Urinary bladder (tissue), 4 donors: ENCODE results near the gene MPHOSPH10. TPM values are rescaled to one million over a fixed set of nuclear protein-coding genes. Genes with fewer than 3 reads are reported as not detected.
"Not testable (repeated sequence)": the region's sequence is repeated elsewhere in the genome, so short reads cannot be mapped to it uniquely, and the experiment has no call there.

Source experiments
- DNase-seq: peaks from one replicate; pipeline ENCODE4 v3.0.0-alpha.2; 2015; ENCODE audit errors: extremely low spot score
- H3K27ac ChIP-seq: one replicate; pipeline ENCODE4 v1.5.1; 2013; ENCODE audit warnings: low read depth, mild to moderate bottlenecking, moderate library complexity
- H3K36me3 ChIP-seq: one replicate; pipeline ENCODE4 v1.6.1; 2013; ENCODE audit warnings: mild to moderate bottlenecking, moderate library complexity; ENCODE audit not compliant: insufficient read depth
- H3K4me1 ChIP-seq: one replicate; pipeline ENCODE4 v1.6.1; 2013; ENCODE audit warnings: mild to moderate bottlenecking, moderate library complexity; ENCODE audit not compliant: insufficient read depth
- H3K4me3 ChIP-seq: one replicate; pipeline ENCODE4 v1.5.1; 2013; ENCODE audit warnings: low read depth, low read length
- WGBS: extraction: QIAGEN DNeasy Blood & Tissue Kit; methylation state at CpG from one replicate; pipeline ENCODE4 v1.1.7; 2013; 5-methylcytosine and 5-hydroxymethylcytosine counted together
- polyA plus RNA-seq: library from polyadenylated mRNA; stranded (reverse); fragments of 200-250 nt; gene quantifications from one replicate; pipeline ENCODE4 v1.2.3, GENCODE V29; 2013
- total RNA-seq: library from RNA; depleted of rRNA; stranded (reverse); fragments of >200 nt; gene quantifications from one replicate; pipeline ENCODE4 v1.2.3, GENCODE V29; 2014
- donor health status: healthy with polysubstance abuse.
- donor health status: healthy.

Gene MPHOSPH10
- total and polyA plus RNA-seq, 2 donors = 21.3 to 24.3 TPM

- Histone ChIP-seq H3K4me3 (no peak overlapping the region), H3K36me3 (no peaks in the 10 kb centered on the region), H3K27ac (no peak overlapping the region), H3K4me1 (no peaks in the 10 kb centered on the region)
- WGBS = 87% methylated on average over 5 of the region's 5 CpGs
- no peak for DNase-seq
Observed at GRCh38 chr2:71103809-71104208, 26.6 kb upstream of the MPHOSPH10 start.

- not testable (repeated sequence) for H3K4me1 ChIP-seq, H3K27ac ChIP-seq, H3K36me3 ChIP-seq, DNase-seq, H3K4me3 ChIP-seq
- WGBS = 86% methylated on average over 6 of the region's 6 CpGs
Observed at GRCh38 chr2:71106463-71106862, 24.0 kb upstream of the MPHOSPH10 start.

DNA sequence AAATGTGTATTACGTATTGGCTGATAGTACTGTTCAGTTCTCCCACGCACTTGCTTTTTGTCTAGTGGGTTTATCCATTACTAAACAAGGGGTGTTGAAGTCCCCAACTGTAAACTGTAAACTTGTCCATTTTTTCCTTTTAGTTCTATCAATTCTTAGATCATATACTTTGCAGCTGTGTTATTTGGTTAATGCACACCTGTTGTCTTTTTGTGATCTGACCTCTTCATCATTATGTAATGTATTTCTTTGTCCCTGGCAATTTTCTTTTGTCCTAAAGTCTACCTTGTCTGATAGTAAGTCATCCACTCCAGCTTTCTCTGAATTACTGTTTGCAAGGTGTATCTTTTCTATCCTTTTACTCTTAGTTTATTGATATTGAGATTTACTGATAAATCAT, 22.3 kb upstream of the MPHOSPH10 start:
- H3K36me3 ChIP-seq = no peaks in the 10 kb centered on the region
- DNase-seq = no peak
- H3K4me1 ChIP-seq = no peaks in the 10 kb centered on the region
- WGBS = 85% methylated on average over 2 of the region's 2 CpGs
- no peak overlapping the region for H3K4me3 ChIP-seq
- H3K27ac ChIP-seq = no peak overlapping the region

- peaks cover 3% of the 10 kb centered on the region for H3K36me3 ChIP-seq
- DNase-seq = no peak
- WGBS = 89% methylated on average over 1 of the region's 1 CpG
- no peak overlapping the region for H3K4me3 ChIP-seq
- no peaks in the 10 kb centered on the region for H3K4me1 ChIP-seq
- H3K27ac ChIP-seq = no peak overlapping the region
Observed at GRCh38 chr2:71113843-71114242, 16.6 kb upstream of the MPHOSPH10 start.

GRCh38 chr2:71117063-71117462, 13.4 kb upstream of the MPHOSPH10 start:
- H3K4me3 ChIP-seq = no peak overlapping the region
- H3K4me1 ChIP-seq = no peaks in the 10 kb centered on the region
- H3K27ac ChIP-seq = no peak overlapping the region
- DNase-seq = no peak
- H3K36me3 ChIP-seq = peaks cover 3% of the 10 kb centered on the region

DNA sequence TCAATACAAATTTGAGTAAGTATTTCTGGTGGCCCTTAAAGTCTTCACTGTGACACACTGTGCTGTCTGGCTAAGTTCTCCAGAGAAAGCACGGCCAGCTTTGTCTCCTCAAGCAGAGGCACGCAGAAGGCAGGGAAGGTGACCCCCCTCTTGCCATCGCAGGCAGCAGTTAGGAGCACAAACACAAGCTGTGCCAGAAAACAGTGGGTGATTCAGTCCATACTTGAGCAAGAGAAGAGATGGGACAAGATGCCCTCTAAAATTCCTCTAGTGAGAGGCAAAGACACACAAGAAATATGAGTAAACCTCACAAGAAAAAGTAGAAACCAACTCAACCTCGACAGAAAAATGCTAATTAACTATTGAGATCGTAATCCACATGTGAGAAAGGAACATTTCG, 10.2 kb upstream of the MPHOSPH10 start:
- H3K4me3 ChIP-seq = no peak overlapping the region
- H3K27ac ChIP-seq = no peak overlapping the region
- H3K4me1 ChIP-seq = no peaks in the 10 kb centered on the region
- DNase-seq = no peak
- no peaks in the 10 kb centered on the region for H3K36me3 ChIP-seq
- 79% methylated on average over 6 of the region's 6 CpGs for WGBS

- 94% methylated on average over 1 of the region's 1 CpG for WGBS
- DNase-seq = no peak
- no peaks in the 10 kb centered on the region for H3K4me1 ChIP-seq
- H3K4me3 ChIP-seq = no peak overlapping the region
- H3K36me3 ChIP-seq = no peaks in the 10 kb centered on the region
- H3K27ac ChIP-seq = no peak overlapping the region
Observed at GRCh38 chr2:71121479-71121878, 9.0 kb upstream of the MPHOSPH10 start.

GRCh38 chr2:71122387-71123298, 7.8 kb upstream of the MPHOSPH10 start:
- Histone ChIP-seq H3K36me3 (no peaks in the 10 kb centered on the region), H3K4me3 (no peak overlapping the region), H3K27ac (no peak overlapping the region), H3K4me1 (no peaks in the 10 kb centered on the region)
- 91% methylated on average over 7 of the region's 7 CpGs for WGBS
- DNase-seq = no peak

DNA sequence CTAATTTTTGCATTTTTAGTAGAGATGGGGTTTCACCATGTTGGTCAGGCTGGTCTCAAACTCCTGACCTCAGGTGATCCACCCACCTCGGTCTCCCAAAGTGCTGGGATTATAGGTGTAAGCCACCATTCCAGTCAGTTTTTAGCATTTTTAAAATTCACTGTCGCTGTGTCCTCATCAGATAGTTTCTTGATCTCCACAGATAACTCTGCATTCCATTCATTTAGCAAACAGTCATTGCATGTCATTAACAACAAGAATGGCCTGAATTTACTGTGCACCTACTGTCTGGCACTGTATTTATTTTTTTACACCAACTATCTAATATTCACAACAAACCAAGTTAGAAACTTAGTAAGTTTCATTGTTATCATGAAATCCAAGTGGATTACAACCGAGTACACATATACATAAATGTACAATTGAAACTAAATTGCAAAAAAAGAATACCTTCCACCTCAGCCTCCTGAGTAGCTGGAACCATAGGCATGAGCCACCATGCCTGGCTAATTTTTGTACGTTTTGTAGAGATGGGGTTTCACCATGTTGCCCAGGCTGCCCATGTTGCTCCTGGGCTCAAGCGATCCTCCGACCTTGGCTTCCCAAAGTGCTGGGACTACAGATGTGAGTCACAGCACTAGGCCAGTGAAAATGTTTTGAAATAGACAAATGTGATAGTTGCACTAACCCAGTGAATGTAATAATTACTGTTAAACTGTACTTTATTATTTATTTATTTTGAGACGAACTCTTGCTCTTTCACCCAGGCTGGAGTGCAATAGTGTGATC, 4.7 kb upstream of the MPHOSPH10 start:
- Histone ChIP-seq H3K4me1 (no peaks in the 10 kb centered on the region), H3K4me3 (no peak overlapping the region), H3K27ac (no peak overlapping the region), H3K36me3 (no peaks in the 10 kb centered on the region)
- no peak for DNase-seq
- 92% methylated on average over 7 of the region's 7 CpGs for WGBS

DNA sequence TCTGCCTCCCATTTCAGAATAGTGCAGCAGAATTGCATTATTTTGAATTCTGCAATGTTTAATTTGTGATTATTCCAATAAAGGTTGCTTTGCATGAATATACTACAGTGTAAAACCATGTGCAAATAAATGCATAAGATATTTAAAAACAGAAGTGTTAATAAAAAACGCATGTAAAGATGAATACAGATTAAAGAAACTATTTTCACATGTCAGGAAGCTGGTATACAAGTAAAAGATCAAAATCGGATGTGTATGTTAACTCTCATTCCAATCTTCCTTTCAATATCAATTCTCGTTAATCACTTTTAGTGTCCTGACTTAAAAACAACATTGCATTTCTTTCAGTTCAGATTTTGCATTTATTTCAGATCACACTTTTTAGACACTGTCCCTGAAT, 3.5 kb upstream of the MPHOSPH10 start:
- Histone ChIP-seq H3K27ac (no peak overlapping the region), H3K36me3 (no peaks in the 10 kb centered on the region), H3K4me3 (no peak overlapping the region), H3K4me1 (no peaks in the 10 kb centered on the region)
- no peak for DNase-seq
- WGBS = 65% methylated on average over 3 of the region's 3 CpGs

DNA sequence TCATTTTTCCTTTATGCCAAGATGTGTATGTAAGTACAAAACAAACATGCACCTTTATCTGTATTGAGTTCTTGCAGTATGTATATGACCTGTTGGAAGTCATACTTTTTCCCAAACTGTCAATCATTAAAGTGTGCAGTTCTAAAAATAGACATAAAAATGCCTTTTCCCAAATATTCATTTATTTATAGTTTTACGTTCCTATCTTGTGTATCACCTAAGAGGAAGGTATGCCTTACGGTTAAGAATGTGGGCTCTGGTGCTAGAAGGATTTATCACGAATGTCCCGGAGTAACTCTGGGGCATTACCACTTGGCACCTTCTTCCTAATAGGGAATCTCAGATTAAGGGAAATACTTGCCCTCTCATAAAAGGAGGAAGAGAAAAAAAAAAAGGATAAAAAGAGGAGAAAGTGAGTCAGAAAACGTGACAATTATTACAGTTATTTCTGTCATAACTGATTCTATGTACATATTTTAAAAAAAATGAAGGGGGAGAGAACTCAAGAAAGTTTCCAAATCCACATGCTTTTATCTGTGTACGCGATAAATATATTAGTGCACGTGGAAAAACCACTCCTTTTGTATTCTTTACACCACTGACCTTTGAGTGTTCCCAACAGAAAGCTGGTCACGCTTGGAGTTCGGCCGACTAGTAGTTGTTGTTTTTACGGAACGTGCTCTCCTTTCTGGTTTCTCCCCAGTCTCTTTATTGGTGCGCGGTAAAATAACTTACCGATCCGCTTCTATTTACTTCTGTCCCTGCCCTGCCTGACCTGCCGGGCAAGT, 1.1 kb upstream of the MPHOSPH10 start:
- Histone ChIP-seq H3K36me3 (no peaks in the 10 kb centered on the region), H3K27ac (peak overlapping the region; percentile 92), H3K4me1 (no peaks in the 10 kb centered on the region), H3K4me3 (peak overlapping the region; percentile 63)
- peak; percentile 48 for DNase-seq
- WGBS = under 1% methylated on average over 18 of the region's 18 CpGs

DNA sequence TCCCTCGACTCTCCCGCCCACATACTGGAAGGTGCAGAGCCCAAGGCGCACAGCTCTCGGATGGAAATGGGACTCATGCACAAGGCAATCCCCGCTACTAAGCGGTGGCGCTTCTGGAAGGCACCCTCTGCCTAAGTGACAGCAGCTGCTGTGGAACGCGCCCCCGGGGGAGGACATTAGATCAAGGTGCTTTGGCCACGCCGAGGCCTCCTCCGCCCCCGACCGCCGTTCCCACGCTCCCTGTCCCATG, 607 bp upstream of the MPHOSPH10 start:
- no peak for DNase-seq
- Histone ChIP-seq H3K36me3 (no peaks in the 10 kb centered on the region), H3K4me3 (peak overlapping the region; percentile 63), H3K27ac (peak overlapping the region; percentile 92), H3K4me1 (no peaks in the 10 kb centered on the region)
- 0% methylated on average over 17 of the region's 17 CpGs for WGBS

DNA sequence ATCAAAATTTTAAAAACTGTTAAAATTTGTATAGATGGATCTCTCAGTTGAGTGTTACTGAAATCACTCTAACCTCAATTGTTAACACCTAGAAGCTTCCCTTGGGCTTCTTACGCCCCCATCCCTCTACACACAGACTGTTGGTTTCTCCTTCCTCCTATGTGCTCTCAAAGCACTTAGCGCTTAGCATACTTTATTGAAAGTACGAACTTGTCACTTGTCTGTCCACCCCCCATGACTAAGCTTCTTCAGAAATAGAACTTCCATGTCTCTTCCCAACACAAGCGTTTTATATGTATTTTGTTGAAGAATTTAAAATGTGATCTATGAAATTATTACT, 441 bp downstream of the MPHOSPH10 start:
- H3K36me3 ChIP-seq = no peaks in the 10 kb centered on the region
- no peaks in the 10 kb centered on the region for H3K4me1 ChIP-seq
- no peak overlapping the region for H3K27ac ChIP-seq
- under 1% methylated on average over 4 of the region's 4 CpGs for WGBS
- no peak for DNase-seq
- H3K4me3 ChIP-seq = peak overlapping the region; percentile 63
